ENCODE results near the gene RALB.

RALB gene

DNA sequence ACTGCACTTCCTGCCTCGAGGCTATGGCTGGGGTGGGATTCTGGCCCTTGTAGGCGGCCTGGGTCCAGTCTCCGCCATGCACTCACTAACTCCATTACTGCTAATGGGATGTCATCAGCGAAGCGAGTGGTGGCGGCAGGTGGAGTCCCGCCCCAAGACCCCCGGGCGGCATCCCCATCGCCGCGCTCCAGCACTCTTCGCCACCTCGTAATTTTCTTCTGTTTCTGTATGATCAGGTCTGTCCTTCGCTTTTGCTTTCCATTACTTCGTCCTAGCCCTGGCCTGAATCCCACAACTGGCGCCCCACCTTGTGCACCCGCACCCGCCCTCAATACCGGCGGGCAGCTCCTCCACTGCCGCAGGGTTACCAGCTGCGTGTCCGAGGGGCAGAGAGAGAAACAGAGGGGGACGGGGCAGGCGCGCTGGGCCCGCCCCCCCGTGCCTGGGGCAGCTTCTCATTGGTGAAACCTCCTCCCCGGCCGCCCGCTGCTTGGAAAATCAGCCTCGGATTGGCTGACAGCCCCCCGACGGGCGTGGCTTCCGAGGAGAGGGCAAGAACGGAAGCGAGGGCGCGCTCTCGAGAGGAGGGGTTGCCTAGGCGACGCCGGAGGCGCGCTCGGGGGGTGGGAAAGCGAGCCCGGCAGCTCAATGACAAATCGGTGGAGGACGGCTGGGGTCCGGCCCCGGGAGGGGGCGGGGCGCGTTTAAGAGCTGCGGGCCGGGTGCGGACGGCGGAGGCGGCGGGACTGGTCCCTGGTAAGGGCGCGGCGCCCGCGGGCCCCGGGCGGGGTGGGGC, at the start of gene RALB:
Gene RALB, plus strand, starts transcription at position 628 of the 796 bp plus-strand sequence. CDS start 25,813 bp downstream, outside the sequence.
- DNase-seq: peak; percentile 98

DNA sequence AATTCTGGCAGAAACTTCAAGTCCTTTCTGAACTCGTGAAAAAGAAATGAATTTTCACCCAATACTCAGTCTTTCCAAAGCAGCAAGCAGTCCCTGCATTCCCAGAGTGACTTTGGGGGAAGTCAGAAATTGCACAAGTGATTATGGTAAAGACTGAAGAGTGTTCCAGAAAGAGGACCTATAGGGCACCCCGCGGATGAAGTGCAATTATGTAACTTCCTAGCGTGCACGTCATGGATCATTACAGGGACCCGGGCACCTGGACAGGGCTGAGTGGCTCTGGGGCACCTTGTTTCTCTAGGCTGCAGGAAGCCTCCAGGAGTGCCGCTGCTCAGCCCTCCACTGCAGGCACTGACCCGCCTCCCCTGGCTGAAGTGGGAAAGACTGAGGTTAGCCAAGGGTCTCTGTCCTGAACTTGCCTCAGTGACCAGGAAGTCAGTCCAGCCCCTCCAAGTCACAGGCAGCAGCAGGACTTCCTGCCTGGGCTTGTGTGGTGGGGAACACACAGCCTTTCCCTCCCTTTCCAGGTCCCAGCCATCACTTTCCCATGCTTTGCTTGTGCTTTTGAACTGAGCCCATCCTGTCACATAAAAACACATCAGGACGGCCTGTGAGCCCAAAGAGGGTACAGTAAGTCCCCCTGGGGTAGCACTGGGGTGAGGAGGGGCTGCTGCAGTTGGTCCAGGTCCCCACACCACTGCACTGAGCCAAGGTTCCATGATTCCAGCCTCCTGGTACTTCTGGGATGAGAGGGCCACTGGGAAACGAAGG, 49.2 kb upstream of the RALB start:
- DNase-seq: peak; percentile 37

- no peak for DNase-seq
Observed at GRCh38 chr2:120204022-120204405, 48.6 kb upstream of the RALB start.

DNA sequence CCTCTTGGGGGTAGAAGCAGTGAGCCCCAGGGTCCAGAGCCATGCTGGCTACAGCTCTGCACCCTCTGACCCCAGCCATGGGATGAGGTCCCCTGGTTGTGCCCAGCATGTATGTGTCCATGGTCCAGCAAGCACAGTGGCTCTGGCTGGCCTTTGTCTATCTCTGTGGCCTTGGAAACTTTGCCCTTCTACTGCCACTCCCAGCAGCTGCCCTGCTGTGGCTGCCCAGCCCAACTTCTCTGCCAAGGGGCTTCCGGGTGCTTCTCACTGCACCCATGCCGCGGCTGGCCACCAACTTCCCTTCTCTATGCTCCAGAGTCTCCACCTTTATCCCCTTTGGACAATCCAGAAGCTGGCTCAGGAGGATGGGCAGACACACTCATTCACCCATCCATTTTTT, 48.2 kb upstream of the RALB start:
- no peak for DNase-seq

- no peak for DNase-seq
Observed at GRCh38 chr2:120204945-120205670, 47.5 kb upstream of the RALB start.

GRCh38 chr2:120206022-120206581, 46.5 kb upstream of the RALB start:
- DNase-seq: no peak

DNA sequence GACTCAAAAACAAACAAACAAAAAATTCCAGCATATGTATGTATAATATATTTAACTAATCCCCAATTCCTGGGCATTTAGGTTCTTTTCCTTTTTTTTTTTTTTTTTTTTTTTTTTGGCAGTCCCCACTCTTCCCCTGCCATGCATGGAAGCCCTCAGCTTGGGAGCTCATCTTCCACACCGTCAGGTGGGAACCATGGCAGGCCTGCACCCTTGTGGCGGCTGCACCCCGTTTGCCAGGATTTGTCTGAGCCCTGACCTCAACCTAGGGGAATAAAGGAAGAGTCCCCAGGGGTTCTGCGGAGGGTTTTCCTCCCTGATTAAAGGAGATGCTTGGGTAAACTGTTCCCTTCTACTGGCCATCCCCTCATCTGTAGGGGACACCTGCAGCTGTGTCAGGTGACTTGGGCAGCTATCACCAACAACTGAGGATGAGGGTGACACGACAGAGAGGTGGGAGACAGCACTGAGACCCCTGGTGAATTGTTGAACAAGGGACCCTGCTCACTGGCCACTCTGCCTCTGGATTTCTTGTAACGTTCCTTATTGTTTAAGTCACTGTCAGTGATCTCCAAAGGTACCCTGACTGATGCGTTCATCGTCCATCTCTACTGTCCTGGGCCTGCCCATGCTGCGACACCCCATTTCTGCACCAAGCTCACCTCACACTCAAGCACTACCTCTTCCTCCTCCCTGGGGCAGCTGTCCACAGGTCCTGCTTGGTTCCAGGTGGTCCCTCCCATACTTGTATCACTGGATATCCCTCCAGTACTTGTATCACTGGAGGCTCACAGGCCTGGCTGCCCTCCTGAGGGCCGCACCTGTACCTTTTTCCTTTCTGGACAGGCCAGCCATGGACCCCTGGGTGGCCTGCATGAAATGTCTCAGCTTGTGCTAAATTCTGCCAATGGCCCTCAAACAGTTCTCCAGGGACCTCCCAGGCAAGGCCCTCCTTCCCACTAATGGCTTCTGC, 44.0 kb upstream of the RALB start:
- DNase-seq: no peak

DNA sequence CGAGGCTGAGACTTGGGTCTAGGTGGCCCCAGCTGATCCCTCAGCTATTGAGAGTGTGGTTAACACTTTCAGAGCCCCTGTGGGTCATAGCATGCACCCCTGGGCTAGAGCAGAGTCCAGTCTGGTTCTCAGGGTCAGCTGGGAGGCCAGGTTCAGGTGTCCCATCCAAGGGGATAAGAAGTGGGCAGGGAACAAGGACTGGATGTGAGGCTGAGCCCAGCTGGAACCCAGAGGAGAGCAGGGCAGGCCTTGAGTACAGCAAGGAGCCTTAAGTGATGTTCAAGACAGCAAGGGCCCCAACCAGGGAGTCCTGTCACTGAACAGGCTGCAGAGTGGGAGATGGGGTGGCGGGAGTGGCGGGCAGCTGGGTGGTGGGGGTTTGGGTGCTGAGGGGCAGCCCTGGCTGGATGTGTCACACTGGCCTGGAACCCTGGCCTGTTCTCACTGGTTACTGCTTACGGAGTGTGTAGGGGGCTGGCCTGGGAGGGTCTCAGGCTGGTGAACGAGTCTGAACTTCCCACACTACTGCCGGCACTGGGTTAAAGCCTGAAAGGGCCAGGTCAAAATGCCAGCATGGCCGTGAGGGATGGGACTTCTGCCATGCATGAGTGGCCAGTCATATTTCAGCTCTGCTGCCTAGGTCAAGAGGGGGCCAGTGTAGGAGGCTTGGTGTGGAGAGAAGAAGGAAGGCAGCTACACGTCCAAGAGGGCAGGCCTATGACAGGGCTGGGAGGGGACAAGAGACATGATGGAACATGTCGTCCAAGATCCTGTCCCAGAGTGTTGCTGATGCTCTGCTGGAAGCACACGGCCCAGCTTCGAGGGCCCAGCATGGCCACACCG, 43.0 kb upstream of the RALB start:
- DNase-seq: no peak

- peak; percentile 19 for DNase-seq
Observed at GRCh38 chr2:120210270-120210693, 42.4 kb upstream of the RALB start.

DNA sequence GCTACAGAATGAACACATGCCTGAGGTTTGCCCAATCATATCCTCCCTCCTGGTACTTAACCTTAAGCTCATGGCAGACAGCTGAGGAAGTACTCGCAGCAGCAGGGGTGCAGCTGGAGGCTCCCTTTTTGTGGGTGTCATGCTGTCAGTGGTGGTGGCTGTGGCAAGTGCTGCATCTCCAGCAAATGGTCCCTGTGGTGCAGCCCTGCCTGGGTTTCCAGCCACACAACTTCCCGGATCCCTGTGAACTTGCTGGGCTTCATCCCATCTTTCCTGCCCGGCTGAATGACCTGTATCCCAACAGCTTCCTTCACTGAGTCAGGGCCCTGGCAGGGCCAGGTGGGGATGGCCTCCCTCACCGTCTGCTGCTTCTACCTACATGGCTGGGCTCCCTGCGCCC, 34.5 kb upstream of the RALB start:
- no peak for DNase-seq

DNA sequence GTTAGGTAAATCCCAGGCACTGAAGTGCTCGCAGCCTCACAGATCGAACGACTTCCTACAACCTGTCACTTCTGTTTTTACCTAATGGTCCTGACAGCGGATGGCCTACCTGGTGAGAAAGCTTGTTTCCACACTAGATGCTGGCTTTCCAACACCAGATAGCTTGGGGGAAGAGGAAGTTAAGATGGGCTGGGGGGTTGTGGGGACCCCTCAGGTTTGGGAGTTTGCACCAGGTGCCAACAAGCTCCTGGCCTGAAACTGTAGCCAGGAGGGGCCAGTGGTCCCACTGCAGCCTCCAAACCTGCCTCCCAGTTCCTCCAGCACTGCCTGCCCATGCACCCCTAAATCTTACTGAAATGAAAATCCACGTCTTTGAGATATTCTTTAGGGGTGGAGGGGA, 33.4 kb upstream of the RALB start:
- DNase-seq: no peak

DNA sequence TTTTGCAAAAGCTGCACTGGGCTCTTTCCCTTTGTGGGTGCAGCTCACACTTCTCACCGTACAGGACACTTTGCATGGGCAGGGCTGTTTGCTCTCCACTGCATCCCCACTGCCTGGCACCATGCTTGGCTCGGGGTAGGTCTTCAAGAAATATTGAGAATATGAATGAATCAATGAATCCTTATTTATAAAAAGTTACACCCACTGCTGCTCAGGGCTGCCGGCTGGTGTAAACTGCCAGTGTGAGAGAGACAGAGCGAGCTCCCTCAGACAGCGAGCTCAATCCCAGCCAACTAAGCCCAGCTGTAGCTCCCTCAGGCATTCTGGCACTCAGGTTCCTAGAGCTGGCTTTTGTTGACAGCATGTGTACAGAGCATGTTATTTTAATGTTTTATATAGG, 32.9 kb upstream of the RALB start:
- no peak for DNase-seq

- no peak for DNase-seq
Observed at GRCh38 chr2:120220756-120221155, 31.9 kb upstream of the RALB start.

- no peak for DNase-seq
Observed at GRCh38 chr2:120221616-120222015, 31.0 kb upstream of the RALB start.

GRCh38 chr2:120222186-120223033, 30.2 kb upstream of the RALB start:
- DNase-seq: no peak

DNA sequence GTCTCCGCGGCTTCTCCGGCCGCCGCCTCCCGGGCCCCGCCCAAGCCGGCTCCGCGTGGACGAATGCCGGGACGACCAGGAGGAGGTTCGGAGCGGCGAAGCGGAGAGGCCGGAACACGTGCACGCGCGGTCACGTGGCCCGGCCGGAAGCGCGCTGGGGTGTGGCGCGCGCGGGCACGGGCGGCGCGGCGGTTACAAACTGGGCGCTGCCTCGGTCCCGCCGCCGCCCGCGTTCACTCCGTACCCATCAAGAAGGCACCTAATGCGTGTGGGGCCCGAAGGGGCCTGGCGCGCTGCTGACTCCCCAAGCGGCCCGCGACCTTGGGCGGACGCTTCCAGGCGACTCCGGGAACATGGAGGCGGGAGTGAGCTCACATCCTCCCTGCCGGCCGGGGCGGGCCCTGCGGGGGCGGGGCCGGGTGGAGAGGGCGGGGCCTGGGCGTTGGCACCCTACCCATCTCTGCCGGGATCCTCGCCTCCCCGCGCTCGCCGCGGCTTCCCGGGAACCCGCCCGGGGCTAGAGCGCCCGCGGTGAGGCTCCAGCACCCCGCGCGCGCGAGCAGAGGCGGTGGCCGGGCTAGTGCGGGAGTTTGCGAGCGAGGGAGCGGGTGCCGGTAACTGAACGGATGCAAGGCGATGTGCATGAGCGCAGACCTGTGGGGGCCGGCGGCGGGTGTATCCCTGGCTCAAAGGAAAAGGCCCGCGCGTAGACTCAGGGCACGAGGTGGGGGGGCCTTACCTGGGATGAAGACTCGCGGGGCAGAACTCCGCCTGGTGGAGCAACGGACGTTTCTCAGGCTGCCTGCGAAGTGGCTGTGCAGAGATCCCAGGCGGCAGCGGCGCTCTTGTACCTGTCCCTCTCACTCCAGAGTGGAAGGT, 29.4 kb upstream of the RALB start, which contains the start of gene TMEM185B:
Gene TMEM185B, minus strand, starts transcription at position 367 of the 879 bp plus-strand sequence. CDS start 424 bp downstream, outside the sequence.
- peak; percentile 89 for DNase-seq

- no peak for DNase-seq
Observed at GRCh38 chr2:120224256-120224655, 28.4 kb upstream of the RALB start.

DNA sequence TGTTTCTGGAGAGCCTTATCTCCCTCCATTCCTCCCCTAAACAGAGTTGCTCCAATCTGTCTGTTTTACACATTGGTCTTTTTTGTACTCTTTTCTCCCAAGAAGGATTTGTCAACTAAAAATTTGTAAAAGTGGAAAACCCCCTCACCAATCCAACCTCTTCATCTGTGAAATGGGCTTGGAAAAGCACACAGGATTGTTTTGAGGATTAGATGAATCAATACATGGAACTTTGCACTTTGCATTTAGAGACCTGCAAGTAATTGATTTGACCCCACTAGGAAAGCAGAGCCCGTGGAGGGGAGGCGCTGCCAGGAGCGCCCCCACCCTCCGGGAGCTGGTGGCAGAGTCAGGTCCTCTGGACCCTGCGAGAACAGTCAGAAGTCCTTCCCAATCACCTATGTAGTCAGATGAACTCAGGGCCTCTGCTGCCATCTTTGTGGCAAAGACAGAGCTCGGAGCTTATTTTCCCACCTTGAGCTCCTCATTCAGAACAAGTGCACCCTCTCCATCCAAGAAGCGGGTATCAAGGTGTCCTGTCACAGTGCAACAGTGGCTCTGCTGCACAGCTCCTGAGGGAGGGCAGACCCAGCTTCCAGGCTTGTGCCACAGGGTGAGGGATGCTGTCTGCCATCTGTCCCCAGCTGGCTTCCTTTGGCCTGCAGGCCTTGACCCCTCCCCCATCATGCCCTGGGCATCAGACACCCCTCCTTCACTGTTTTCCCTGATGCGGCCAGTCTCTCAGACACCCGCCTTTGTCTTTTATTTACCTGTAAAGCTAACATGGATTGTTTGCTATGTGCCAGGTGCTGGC, 27.7 kb upstream of the RALB start:
- no peak for DNase-seq
